ENCODE measurements around the gene DCDC1.

Gene DCDC1

GRCh38 chr11:31030138-31030792 is 339.3 kb downstream of the DCDC1 start:
- no peak overlapping the region for H3K4me3 ChIP-seq (ENCODE audit: low read depth, low read length)
- TF ChIP-seq CTCF (IDR thresholded peaks at IDR 0.05; ENCODE audit: low read depth, low read length): no peak
- TF ChIP-seq MYC (IDR thresholded peaks at IDR 0.05; ENCODE audit: low read depth, low read length): no peak
- TF ChIP-seq MAX (IDR thresholded peaks at IDR 0.05; ENCODE audit: low read depth, low read length): no peak
- TF ChIP-seq POLR2A (IDR thresholded peaks at IDR 0.05; ENCODE audit: extremely low read depth, insufficient read length): no peak
- DNase-seq (ENCODE audit: low read depth): no peak

- no peak for TF ChIP-seq CTCF (IDR thresholded peaks at IDR 0.05; ENCODE audit: low read depth, low read length)
- no peak for TF ChIP-seq POLR2A (IDR thresholded peaks at IDR 0.05; ENCODE audit: extremely low read depth, insufficient read length)
- TF ChIP-seq MAX (IDR thresholded peaks at IDR 0.05; ENCODE audit: low read depth, low read length): no peak
- TF ChIP-seq MYC (IDR thresholded peaks at IDR 0.05; ENCODE audit: low read depth, low read length): no peak
- H3K4me3 ChIP-seq (ENCODE audit: low read depth, low read length): no peak overlapping the region
- no peak for DNase-seq (ENCODE audit: low read depth)
These were observed 343.2 kb downstream of the DCDC1 start for GRCh38 chr11:31026315-31026714.

- no peak for TF ChIP-seq CTCF (IDR thresholded peaks at IDR 0.05; ENCODE audit: low read depth, low read length)
- TF ChIP-seq MYC (IDR thresholded peaks at IDR 0.05; ENCODE audit: low read depth, low read length): no peak
- TF ChIP-seq POLR2A (IDR thresholded peaks at IDR 0.05; ENCODE audit: extremely low read depth, insufficient read length): no peak
- no peak for TF ChIP-seq MAX (IDR thresholded peaks at IDR 0.05; ENCODE audit: low read depth, low read length)
- no peak for DNase-seq (ENCODE audit: low read depth)
- H3K4me3 ChIP-seq (ENCODE audit: low read depth, low read length): no peak overlapping the region
These were observed 347.5 kb downstream of the DCDC1 start for GRCh38 chr11:31022080-31022479.

- no peak for TF ChIP-seq MYC (IDR thresholded peaks at IDR 0.05; ENCODE audit: low read depth, low read length)
- TF ChIP-seq MAX (IDR thresholded peaks at IDR 0.05; ENCODE audit: low read depth, low read length): no peak
- TF ChIP-seq CTCF (IDR thresholded peaks at IDR 0.05; ENCODE audit: low read depth, low read length): no peak
- no peak for TF ChIP-seq POLR2A (IDR thresholded peaks at IDR 0.05; ENCODE audit: extremely low read depth, insufficient read length)
- no peak for DNase-seq (ENCODE audit: low read depth)
- no peak overlapping the region for H3K4me3 ChIP-seq (ENCODE audit: low read depth, low read length)
These were observed 349.8 kb downstream of the DCDC1 start for GRCh38 chr11:31019786-31020185.

GRCh38 chr11:31005202-31005601 is 364.3 kb downstream of the DCDC1 start:
- H3K4me3 ChIP-seq (ENCODE audit: low read depth, low read length): no peak overlapping the region

More at GRCh38 chr11:31005202-31005601, 364.3 kb downstream of the DCDC1 start:
- TF ChIP-seq MAX (IDR thresholded peaks at IDR 0.05; ENCODE audit: low read depth, low read length) (no peak), POLR2A (IDR thresholded peaks at IDR 0.05; ENCODE audit: extremely low read depth, insufficient read length) (no peak), MYC (IDR thresholded peaks at IDR 0.05; ENCODE audit: low read depth, low read length) (no peak), CTCF (IDR thresholded peaks at IDR 0.05; ENCODE audit: low read depth, low read length) (no peak)
- no peak for DNase-seq (ENCODE audit: low read depth)
